Measurements from ENCODE around the gene BSDC1. TPM values are rescaled to one million over a fixed set of nuclear protein-coding genes. Genes with fewer than 3 reads are reported as not detected.

Gene BSDC1
- 63.6 TPM for total RNA-seq

GRCh38 chr1:32394141-32394889 lies at the start of gene BSDC1:
BSDC1 (minus strand) TSS chr1:32394441; CDS start chr1:32394414, 27 bp downstream.

GRCh38 chr1:32362474-32363313 lies 31.5 kb downstream of the BSDC1 start, which contains the start of the genes FAM229A and TSSK3:
FAM229A (minus strand) TSS chr1:32362485; CDS start chr1:32362091, 394 bp downstream.
TSSK3 (plus strand) TSS chr1:32362539; CDS start chr1:32362702, 163 bp downstream.

GRCh38 chr1:32335790-32336590 lies 58.3 kb downstream of the BSDC1 start, which contains the start of gene MARCKSL1:
MARCKSL1 (minus strand) TSS chr1:32336233; CDS start chr1:32336033, 200 bp downstream.

Other genes with a start within 250 kb of the BSDC1 start
- 41.6 TPM for gene TXLNA, start 214.8 kb downstream of the BSDC1 start, total RNA-seq
- 29.6 TPM for gene CCDC28B, start 193.8 kb downstream of the BSDC1 start, total RNA-seq
- 5.1 TPM for gene IQCC, start 188.8 kb downstream of the BSDC1 start, total RNA-seq
- gene DCDC2B, start 185.4 kb downstream of the BSDC1 start, total RNA-seq = not detected
- 22.2 TPM for gene TMEM234, start 172.1 kb downstream of the BSDC1 start, total RNA-seq
- 116 TPM for gene EIF3I, start 172.0 kb downstream of the BSDC1 start, total RNA-seq
- gene FAM167B, start 147.2 kb downstream of the BSDC1 start, total RNA-seq = 13.7 TPM
- 8.5 TPM for gene LCK, start 143.2 kb downstream of the BSDC1 start, total RNA-seq
- 90.4 TPM for gene HDAC1, start 102.4 kb downstream of the BSDC1 start, total RNA-seq
- gene MARCKSL1, start 58.2 kb downstream of the BSDC1 start, total RNA-seq = 120 TPM
- 4.5 TPM for gene FAM229A, start 32.0 kb downstream of the BSDC1 start, total RNA-seq
- gene TSSK3, start 31.9 kb downstream of the BSDC1 start, total RNA-seq = 1.1 TPM
- gene ZBTB8B, start 70.6 kb upstream of the BSDC1 start, total RNA-seq = 0.64 TPM
- gene ZBTB8A, start 145.0 kb upstream of the BSDC1 start, total RNA-seq = 13.9 TPM